GM12878 (cell line): ENCODE results near the gene CCDC190. TPM values are rescaled to one million over a fixed set of nuclear protein-coding genes. Genes with fewer than 3 reads are reported as not detected.

Experiments
- ATAC-seq: fragments of 200-7000 bp; cut with Tn5 transposase; 3 replicates; pipeline ENCODE4 v1.9.1; 2020; ENCODE audit warnings: mild to moderate bottlenecking, moderate library complexity
- BruUV-seq: library from RNA; stranded (reverse); fragments of 400-500 nt; replicated peaks from 2 replicates; lab custom pipeline; 2021; lab: Mats Ljungman, UMichigan
- CTCF ChIA-PET: fragments of 300-600 bp; sonication (Branson Sonifier 250); formaldehyde crosslinking; extraction: SDS; loops from one replicate; lab custom pipeline; 2021; ENCODE audit warnings: inconsistent platforms; lab: Yijun Ruan, JAX
- POLR2A ChIA-PET: fragments of 350-600 bp; formaldehyde crosslinking; extraction: SDS; loops from one replicate; lab custom pipeline; 2021; ENCODE audit warnings: inconsistent platforms; lab: Charles Lee
- RAD21 ChIA-PET: fragments of 300-600 bp; sonication (Branson Sonifier 250); formaldehyde crosslinking; loops from one replicate; lab custom pipeline; 2023; ENCODE audit warnings: antibody characterized with exemption; ENCODE audit not compliant: unreplicated experiment; lab: Charles Lee
- SMC1A ChIA-PET: fragments of 300-600 bp; sonication (Branson Sonifier 250); formaldehyde crosslinking; loops from one replicate; lab custom pipeline; 2023; ENCODE audit not compliant: unreplicated experiment, uncharacterized antibody; lab: Charles Lee
- DNase-seq: peaks from one replicate; pipeline ENCODE4 v3.0.0-alpha.2; 2011; ENCODE audit warnings: low read depth, low spot score
- FAIRE-seq: peaks from 3 replicates; lab custom pipeline; 2011; peaks lifted over from hg19 to GRCh38; lab: Jason Lieb, UNC
- H2AFZ ChIP-seq: 2 replicates; pipeline ENCODE4 v1.6.0; 2011; ENCODE audit warnings: low read depth, low read length, control low read depth; ENCODE audit not compliant: control insufficient read depth
- H3K27ac ChIP-seq: 2 replicates; pipeline ENCODE4 v1.5.1; 2011; ENCODE audit warnings: control low read depth; ENCODE audit not compliant: control insufficient read depth, insufficient read depth
- H3K27me3 ChIP-seq, 2 experiments: replicated peaks in 1 of 2; 2 replicates each; pipeline versions ENCODE4 v1.6.0 to v1.6.1; 2011; ENCODE audit warnings: low read length in 1 of 2; ENCODE audit not compliant: control insufficient read depth in 2 of 2, insufficient read depth in 2 of 2
- H3K36me3 ChIP-seq, 2 experiments: 2 replicates each; pipeline ENCODE4 v1.5.1; 2011; ENCODE audit warnings: low read length in 1 of 2; ENCODE audit not compliant: control insufficient read depth in 2 of 2, insufficient read depth in 2 of 2
- H3K4me1 ChIP-seq: 2 replicates; pipeline ENCODE4 v1.6.1; 2011; ENCODE audit warnings: mild to moderate bottlenecking, low read length, moderate library complexity, mixed read lengths; ENCODE audit not compliant: control insufficient read depth, insufficient read depth
- H3K4me2 ChIP-seq: 2 replicates; pipeline ENCODE4 v1.6.0; 2011; ENCODE audit warnings: control low read depth; ENCODE audit not compliant: control insufficient read depth, insufficient read depth
- H3K4me3 ChIP-seq: fragments of 200-600 bp; sonication (generic); 2 replicates; pipeline ENCODE4 v1.5.1; 2016
- H3K79me2 ChIP-seq: 2 replicates; pipeline ENCODE4 v1.6.0; 2011; ENCODE audit warnings: low read length; ENCODE audit not compliant: control insufficient read depth, insufficient read depth
- H3K9ac ChIP-seq: 2 replicates; pipeline ENCODE4 v1.8.0; 2011; ENCODE audit warnings: low read length, control low read depth, mixed read lengths; ENCODE audit not compliant: control insufficient read depth, insufficient read depth
- H3K9me3 ChIP-seq: replicated peaks from 3 replicates; pipeline ENCODE4 v1.5.1; 2011; ENCODE audit warnings: mild to moderate bottlenecking, low read length; ENCODE audit not compliant: control insufficient read depth, insufficient read depth
- H4K20me1 ChIP-seq: 2 replicates; pipeline ENCODE4 v1.6.0; 2011; ENCODE audit not compliant: control insufficient read depth, insufficient read depth
- ATF2 ChIP-seq: IDR thresholded peaks from 2 replicates; pipeline ENCODE4 v1.6.1; 2012; ENCODE audit warnings: low read length, inconsistent platforms
- ATF3 ChIP-seq: IDR thresholded peaks from 2 replicates; pipeline ENCODE4 v1.6.1; 2011; ENCODE audit warnings: low read depth, mild to moderate bottlenecking, low read length, moderate library complexity, borderline replicate concordance; ENCODE audit errors: extremely low read depth
- BCL11A ChIP-seq: IDR thresholded peaks from 2 replicates; pipeline ENCODE4 v1.6.1; 2011; ENCODE audit warnings: low read depth, low read length
- CBX5 ChIP-seq: sonication (generic); IDR thresholded peaks from 2 replicates; pipeline ENCODE4 v1.6.1; 2016; ENCODE audit warnings: low read depth, moderate library complexity, mild to moderate bottlenecking, inconsistent platforms
- CREM ChIP-seq: IDR thresholded peaks from 2 replicates; pipeline ENCODE4 v1.6.1; 2014; ENCODE audit warnings: antibody characterized with exemption, low read depth
- EP300 ChIP-seq, 2 experiments: fragments of 150-350 bp in 1 of 2; IDR thresholded peaks; 2 replicates each; pipeline ENCODE4 v1.6.1; 2011 to 2012; ENCODE audit warnings: low read depth in 2 of 2, low read length in 2 of 2, borderline replicate concordance in 1 of 2, improper control_type of control experiment in 1 of 2, inconsistent platforms in 1 of 2; ENCODE audit not compliant: control insufficient read depth in 1 of 2
- HDGF ChIP-seq: fragments of 450-650 bp; IDR thresholded peaks from 2 replicates; pipeline ENCODE4 v1.6.1; 2016; ENCODE audit warnings: antibody characterized with exemption
- IKZF2 ChIP-seq, 2 experiments: fragments of 450-650 bp; IDR thresholded peaks; 2 replicates each; pipeline ENCODE4 v1.6.1; 2017; ENCODE audit warnings: mild to moderate bottlenecking in 2 of 2, moderate library complexity in 2 of 2
- IRF3 ChIP-seq: fragments of 450-650 bp; IDR thresholded peaks from 2 replicates; pipeline ENCODE4 v1.6.1; 2014; ENCODE audit warnings: mild to moderate bottlenecking
- KAT2A ChIP-seq: conservative IDR thresholded peaks from 2 replicates; pipeline ENCODE4 v1.6.1; 2011; ENCODE audit warnings: low read depth, low read length; ENCODE audit not compliant: control insufficient read depth
- MEF2A ChIP-seq: IDR thresholded peaks from 2 replicates; pipeline ENCODE4 v1.6.1; 2011; ENCODE audit warnings: low read depth, mild to moderate bottlenecking, low read length, moderate library complexity; ENCODE audit not compliant: insufficient read depth
- MEF2B ChIP-seq: fragments of 450-650 bp; IDR thresholded peaks from 2 replicates; pipeline ENCODE4 v1.6.1; 2018; ENCODE audit warnings: mild to moderate bottlenecking, moderate library complexity; ENCODE audit not compliant: partially characterized antibody, poor library complexity, severe bottlenecking
- NFYA ChIP-seq: IDR thresholded peaks from 2 replicates; pipeline ENCODE4 v1.6.1; 2011; ENCODE audit warnings: low read depth, mild to moderate bottlenecking, low read length, improper control_type of control experiment, borderline replicate concordance
- RAD51 ChIP-seq: fragments of 450-650 bp; IDR thresholded peaks from 2 replicates; pipeline ENCODE4 v1.6.1; 2016; ENCODE audit warnings: moderate library complexity, mild to moderate bottlenecking, inconsistent platforms
- RUNX3 ChIP-seq: IDR thresholded peaks from 2 replicates; pipeline ENCODE4 v1.6.1; 2012; ENCODE audit warnings: low read length, inconsistent platforms
- SREBF1 ChIP-seq: IDR thresholded peaks from 2 replicates; pipeline ENCODE4 v1.6.1; 2012; ENCODE audit warnings: mild to moderate bottlenecking, low read length
- TCF3 ChIP-seq: IDR thresholded peaks from 2 replicates; pipeline ENCODE4 v1.6.1; 2012; ENCODE audit warnings: low read depth, mild to moderate bottlenecking, low read length, borderline replicate concordance; ENCODE audit not compliant: insufficient read depth
- WGBS: methylation state at CpG from one replicate; pipeline ENCODE4 v1.1.6; 2016; ENCODE audit warnings: low lambda C conversion rate; ENCODE audit not compliant: insufficient replicate concordance, insufficient coverage; ENCODE audit errors: missing lambda C conversion rate; 5-methylcytosine and 5-hydroxymethylcytosine counted together
- in situ Hi-C: fragments of 300-500 bp; cut with MboI; formaldehyde crosslinking; loops from 9 replicates; pipeline ENCODE4 v1.14.3; 2018; ENCODE audit warnings: mixed read lengths
- intact Hi-C: fragments of 100-400 bp; cut with micrococcal nuclease; formaldehyde crosslinking; loops from one replicate; pipeline ENCODE4 v1.14.2; 2022; ENCODE audit not compliant: unreplicated experiment
- polyA plus RNA-seq, 11 experiments: library from polyadenylated mRNA; depleted of rRNA in 4 of 11; unstranded in 6 of 11; stranded (reverse) in 5 of 11; fragments of >200 nt; fragmentation: Nextera tagmentation in 4 of 11; fragmentation: Illumina TruSeq in 1 of 11; extraction: Ambion mirVana in 4 of 11; extraction: Trizol in 1 of 11; gene quantifications; 1 replicate in 1 of 11; 2 replicates in 10 of 11; pipeline versions ENCODE4 v1.2.1 to v1.2.3, GENCODE V29; 2011 to 2016; ENCODE audit warnings: inconsistent platforms in 2 of 11, missing spikeins in 2 of 11, low read depth in 1 of 11
- total RNA-seq, 4 experiments: library from RNA; depleted of rRNA in 3 of 4; stranded (reverse); fragments of >200 nt in 3 of 4; fragmentation: Illumina TruSeq in 1 of 4; extraction: Trizol in 1 of 4; gene quantifications; 2 replicates each; pipeline versions ENCODE4 v1.2.1 to v1.2.3, GENCODE V29; 2013 to 2021

CCDC190 gene
- total and polyA plus RNA-seq, 10 of the 15 experiments (the other 5 are each of a cell fraction or from before 2014, with no cell fraction given), result not detected

GRCh38 chr1:162835157-162835899 lies 25.6 kb downstream of the CCDC190 start:
- peaks cover 22% of the 10 kb centered on the region for H3K9me3 ChIP-seq
- CTCF ChIA-PET, result interaction anchor here (3.1 to 3.4 kb wide), 2 partner anchors 12 to 18 kb away, joined by 12 to 23 read pairs; no protein-coding TSS in a partner anchor
- SMC1A ChIA-PET, result interaction anchor here (2.1 kb wide), 1 partner anchor 18 kb away, joined by 9 read pairs; no protein-coding TSS in a partner anchor
- H3K27me3 ChIP-seq, result no peaks in the 10 kb centered on the region
- no peaks in the 10 kb centered on the region for H4K20me1 ChIP-seq
- no peaks in the 10 kb centered on the region for H3K36me3 ChIP-seq
- no peak overlapping the region for H3K9ac ChIP-seq
- no peaks in the 10 kb centered on the region for H3K79me2 ChIP-seq
- RAD21 ChIA-PET, result no interaction called here
- peak; percentile 86 for FAIRE-seq
- POLR2A ChIA-PET, result interaction anchor here (0.7 kb wide), 1 partner anchor 874 kb away, joined by 4 read pairs; no protein-coding TSS in a partner anchor
- peak; percentile 91 for ATAC-seq
- H3K4me3 ChIP-seq, result no peak overlapping the region
- H3K27ac ChIP-seq, result no peak overlapping the region; the same call in 1 of the 2 replicates
- peak overlapping the region; percentile 39; the same call in 1 of the 2 replicates for H3K4me2 ChIP-seq
- H3K4me1 ChIP-seq, result peaks cover 20% of the 10 kb centered on the region
- intact Hi-C loops, result no loop called here
- peak; percentile 61 for DNase-seq
- no peak overlapping the region for H2AFZ ChIP-seq
- no TSS peak for BruUV-seq
- 0% methylated on average over 3 of the region's 3 CpGs for WGBS
- in situ Hi-C loops, result no loop called here
- TF ChIP-seq RUNX3 (peak; percentile 96), CBX5 (peak; percentile 87; the same call in 1 of the 2 replicates), NFYA (no peak), ATF3 (no peak), TCF3 (0 out of 2 replicates have a peak, but pooled peaks have one; percentile 49), EP300 (IDR thresholded peaks at IDR 0.05; ENCODE audit: borderline replicate concordance in 1 of 2, control insufficient read depth in 1 of 2, low read depth in 2 of 2, low read length in 2 of 2) (peak in 1 of 2 experiments; percentile 38; a peak in 1 of 4 replicates), ATF2 (0 out of 2 replicates have a peak, but pooled peaks have one; percentile 25), MEF2A (no peak), IKZF2 (IDR thresholded peaks at IDR 0.05) (peak in 1 of 2 experiments; percentile 48; a peak in 2 of 4 replicates), KAT2A (no peak), CREM (no peak), RAD51 (no peak), MEF2B (no peak), IRF3 (no peak), HDGF (no peak), BCL11A (no peak), SREBF1 (no peak)
